GM12872 (cell line): ENCODE results near the gene MCRIP1.

Source experiments
- CTCF ChIP-seq: IDR thresholded peaks from 3 replicates; pipeline ENCODE4 v1.5.1; 2011; ENCODE audit warnings: low read depth, mild to moderate bottlenecking, low read length, moderate library complexity; ENCODE audit not compliant: insufficient read depth

The MCRIP1 gene

GRCh38 chr17:81865733-81866439 is 32.8 kb upstream of the MCRIP1 start:
- no peak for TF ChIP-seq CTCF

- no peak for TF ChIP-seq CTCF
Measured at GRCh38 chr17:81865358-81865732, 32.3 kb upstream of the MCRIP1 start.

DNA sequence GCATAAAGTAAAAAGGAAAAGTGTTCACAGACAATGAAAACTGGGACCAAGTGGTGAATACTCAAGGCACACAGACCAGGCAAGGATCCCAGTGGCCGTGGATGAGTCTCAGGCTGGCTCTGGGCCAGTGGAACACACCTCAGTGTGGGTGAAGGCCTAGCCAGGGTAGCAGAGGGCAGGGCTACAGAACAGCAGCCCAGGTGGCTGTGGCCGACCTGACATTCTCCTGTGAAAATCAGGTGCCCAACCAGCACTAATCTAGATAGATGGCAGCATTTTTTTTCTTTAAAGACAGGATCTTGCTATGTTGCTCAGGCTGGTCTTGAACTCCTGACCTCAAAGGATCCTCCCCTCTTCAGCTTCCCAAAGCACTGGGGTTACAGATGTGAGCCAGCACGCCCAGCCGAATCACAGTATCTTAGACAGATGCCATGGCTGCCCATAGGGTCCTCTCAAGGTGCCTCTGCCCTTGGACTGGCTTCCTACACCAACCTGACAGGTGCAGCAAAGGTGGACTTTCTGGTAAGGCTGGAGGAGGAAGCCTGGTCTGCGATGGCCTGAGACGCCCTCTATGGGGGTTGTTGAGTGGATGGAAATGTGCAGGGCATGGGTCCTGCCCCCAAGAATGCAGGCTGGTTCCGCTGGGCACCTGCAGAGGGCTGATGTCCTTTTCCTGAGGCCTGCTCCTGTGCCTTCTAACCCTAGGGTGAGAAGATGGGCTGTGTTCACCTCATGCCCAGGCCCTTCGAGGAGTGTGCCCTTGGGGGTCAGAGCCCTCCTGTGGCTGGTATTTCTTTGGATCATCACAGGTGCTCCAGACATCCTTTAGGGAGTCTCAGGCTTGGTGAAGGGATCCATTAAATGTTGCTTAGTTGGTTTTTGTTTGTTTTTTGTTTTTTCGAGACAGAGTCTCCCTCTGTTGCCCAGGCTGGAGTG is 31.0 kb upstream of the MCRIP1 start:
- 0 out of 3 replicates have a peak, but pooled peaks have one; percentile 8 for TF ChIP-seq CTCF

DNA sequence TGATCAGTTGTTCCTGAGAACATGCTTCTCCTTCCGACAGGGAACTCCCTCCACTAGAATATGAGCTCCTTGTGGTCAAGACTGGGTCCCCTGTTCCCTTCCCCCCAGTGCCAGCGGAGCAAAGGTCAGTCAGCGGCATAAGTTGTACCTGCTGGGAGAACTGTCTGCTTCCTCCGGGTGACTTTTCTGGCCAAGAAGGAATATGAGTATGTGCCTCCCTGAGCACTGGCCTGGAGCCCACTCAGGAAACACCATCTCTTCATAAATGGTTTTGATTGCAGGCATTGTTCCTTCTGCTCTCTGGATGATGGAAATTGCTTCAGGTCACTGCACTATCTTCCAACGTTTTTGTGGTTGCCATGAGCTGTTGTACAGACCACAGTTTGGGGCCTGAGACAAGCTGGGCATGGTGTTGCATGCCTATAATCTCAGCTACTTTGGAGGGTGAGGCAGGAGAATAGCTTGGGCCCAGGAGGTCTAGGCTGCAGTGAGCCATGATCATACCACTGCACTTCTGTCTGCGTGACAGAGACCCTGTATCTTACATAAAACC is 30.1 kb upstream of the MCRIP1 start:
- no peak for TF ChIP-seq CTCF

GRCh38 chr17:81860756-81861568 is 27.9 kb upstream of the MCRIP1 start:
- TF ChIP-seq CTCF: no peak

DNA sequence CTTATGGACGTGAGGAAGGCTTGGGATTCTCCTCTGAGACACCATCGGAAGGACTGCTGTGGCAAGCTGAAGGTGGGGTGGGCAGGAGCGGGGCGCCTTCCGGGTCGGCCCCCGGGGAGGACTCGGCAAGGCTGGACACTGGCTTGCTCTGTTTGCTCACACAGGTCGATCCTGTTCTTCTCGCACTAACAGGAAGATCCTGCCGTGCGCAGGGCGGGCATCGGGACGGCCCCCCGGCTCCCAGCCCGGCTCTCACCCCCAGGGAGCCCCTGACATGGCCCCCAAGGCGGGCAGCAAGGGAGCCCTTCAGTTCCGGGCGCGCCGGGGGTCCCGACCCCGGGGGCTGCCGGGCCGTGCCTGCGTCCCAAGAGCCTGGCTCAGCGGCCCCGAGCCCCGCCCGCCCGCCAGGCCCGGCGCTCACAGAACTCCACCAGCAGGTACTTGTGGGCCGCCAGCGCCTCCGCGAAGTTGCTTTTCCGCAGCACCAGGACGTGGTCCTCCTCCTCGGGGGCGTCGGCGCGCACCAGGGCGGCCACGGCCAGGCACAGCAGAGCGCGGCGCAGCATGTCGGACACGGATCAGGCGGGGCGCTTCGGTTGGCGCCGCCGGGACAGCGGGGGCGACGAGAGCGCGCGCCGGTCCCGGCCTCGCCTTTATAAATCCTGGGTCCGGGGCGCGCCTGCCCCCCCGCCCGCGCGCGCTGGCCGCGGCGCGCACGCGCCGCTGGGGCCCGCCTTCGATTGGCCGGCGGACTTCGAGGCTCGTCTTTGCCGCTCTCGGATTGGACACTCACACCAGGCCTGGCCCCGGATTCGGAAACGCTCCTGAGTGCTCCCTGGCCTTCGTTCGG is 27.0 kb upstream of the MCRIP1 start, which contains the start of gene P4HB:
Gene P4HB, minus strand, starts transcription at position 630 of the 850 bp plus-strand sequence. Its CDS starts 64 bp downstream, at position 566.
- TF ChIP-seq CTCF: no peak
